HepG2 (cell line): ENCODE measurements around the gene MAN2C1. TPM values are rescaled to one million over a fixed set of nuclear protein-coding genes. Genes with fewer than 3 reads are reported as not detected.

Source experiments
- ATAC-seq: fragments of 200-7000 bp; cut with Tn5 transposase; 3 replicates; pipeline ENCODE4 v1.9.1; 2020; ENCODE audit warnings: mild to moderate bottlenecking, moderate library complexity
- BruUV-seq: library from RNA; stranded (reverse); fragments of 400-500 nt; replicated peaks from 2 replicates; lab custom pipeline; 2021; lab: Mats Ljungman, UMichigan
- CTCF ChIA-PET: fragments of 300-600 bp; formaldehyde crosslinking; extraction: SDS; loops from one replicate; lab custom pipeline; 2021; ENCODE audit warnings: low total read pairs, inconsistent platforms, low intra/inter-chr PET ratio; lab: Yijun Ruan, JAX
- POLR2A ChIA-PET: fragments of 350-600 bp; sonication (Branson Sonifier 250); formaldehyde crosslinking; loops from one replicate; lab custom pipeline; 2020; ENCODE audit warnings: antibody characterized with exemption, inconsistent platforms; lab: Yijun Ruan, JAX
- DNase-seq: peaks from one replicate; pipeline ENCODE4 v3.0.0-alpha.2; 2015; ENCODE audit warnings: low spot score
- FAIRE-seq: peaks from 3 replicates; lab custom pipeline; 2011; peaks lifted over from hg19 to GRCh38; lab: Jason Lieb, UNC
- H2AFZ ChIP-seq: one replicate; pipeline ENCODE4 v1.6.1; 2011; ENCODE audit warnings: low read length, inconsistent platforms
- H3K27ac ChIP-seq: fragments of 300-600 bp; 3 replicates; pipeline ENCODE4 v1.8.0; 2011; ENCODE audit warnings: mixed run types, mild to moderate bottlenecking, mixed read lengths, low read length, inconsistent platforms; ENCODE audit not compliant: insufficient read depth; ENCODE audit errors: extremely low read length
- H3K27me3 ChIP-seq, 2 experiments: fragments of 200-600 bp in 1 of 2; 2 replicates in 1 of 2; 3 replicates in 1 of 2; pipeline versions ENCODE4 v1.6.0 to v1.8.0; 2011; ENCODE audit warnings: low read length in 2 of 2, mild to moderate bottlenecking in 2 of 2, moderate library complexity in 2 of 2, inconsistent platforms in 1 of 2; ENCODE audit not compliant: insufficient read depth in 2 of 2, control insufficient read depth in 1 of 2
- H3K36me3 ChIP-seq, 2 experiments: fragments of 200-600 bp in 1 of 2; replicated peaks in 1 of 2; 2 replicates in 1 of 2; 3 replicates in 1 of 2; pipeline versions ENCODE4 v1.5.1 to v1.8.0; 2011; ENCODE audit warnings: low read length in 2 of 2, inconsistent platforms in 1 of 2; ENCODE audit not compliant: insufficient read depth in 2 of 2, control insufficient read depth in 1 of 2
- H3K4me1 ChIP-seq: 2 replicates; pipeline ENCODE4 v1.5.1; 2012; ENCODE audit warnings: low read length, inconsistent platforms; ENCODE audit not compliant: insufficient read depth
- H3K4me2 ChIP-seq: 2 replicates; pipeline ENCODE4 v1.6.0; 2011; ENCODE audit warnings: low read depth, low read length, inconsistent platforms
- H3K4me3 ChIP-seq, 3 experiments: fragments of 200-600 bp in 1 of 3; sonication (generic), shearing (Covaris generic) in 1 of 3; replicated peaks in 1 of 3; 2 replicates each; pipeline ENCODE4 v1.5.1; 2011 to 2016; ENCODE audit warnings: low read length in 3 of 3, inconsistent platforms in 2 of 3, low read depth in 2 of 3, mild to moderate bottlenecking in 2 of 3, control low read depth in 1 of 3, mixed read lengths in 1 of 3; ENCODE audit not compliant: insufficient read depth in 1 of 3
- H3K79me2 ChIP-seq: one replicate; pipeline ENCODE4 v1.6.1; 2011; ENCODE audit warnings: low read length, inconsistent platforms; ENCODE audit not compliant: insufficient read depth
- H3K9ac ChIP-seq: 2 replicates; pipeline ENCODE4 v1.6.0; 2011; ENCODE audit warnings: mild to moderate bottlenecking, low read depth, low read length, inconsistent platforms; ENCODE audit not compliant: insufficient read depth
- H3K9me3 ChIP-seq: 2 replicates; pipeline ENCODE4 v1.5.1; 2012; ENCODE audit warnings: mild to moderate bottlenecking, low read length
- H4K20me1 ChIP-seq: 2 replicates; pipeline ENCODE4 v1.6.0; 2011; ENCODE audit warnings: inconsistent platforms, mild to moderate bottlenecking, low read length, moderate library complexity; ENCODE audit not compliant: insufficient read depth
- ATF7 ChIP-seq, 2 experiments: fragments of 450-650 bp in 1 of 2; sonication (generic) in 1 of 2; formaldehyde crosslinking in 1 of 2; IDR thresholded peaks; 2 replicates each; pipeline versions ENCODE4 v1.4.0 to v1.6.1; 2016 to 2020; ENCODE audit warnings: antibody characterized with exemption in 1 of 2, mild to moderate bottlenecking in 1 of 2, missing genetic modification reagents in 1 of 2
- BRCA1 ChIP-seq: sonication (generic); formaldehyde crosslinking; IDR thresholded peaks from 2 replicates; pipeline ENCODE4 v1.4.0; 2020; ENCODE audit warnings: missing genetic modification reagents
- CCDC6 ChIP-seq: sonication (generic); formaldehyde crosslinking; IDR thresholded peaks from 2 replicates; pipeline ENCODE4 v1.8.1; 2022; ENCODE audit warnings: mild to moderate bottlenecking, missing genetic modification reagents, moderate library complexity
- DPF2 ChIP-seq: sonication (generic); formaldehyde crosslinking; IDR thresholded peaks from 2 replicates; pipeline ENCODE4 v1.4.0; 2020; ENCODE audit warnings: mild to moderate bottlenecking, low read depth, missing genetic modification reagents, borderline replicate concordance
- LBX2 ChIP-seq: sonication (generic); formaldehyde crosslinking; IDR thresholded peaks from 2 replicates; pipeline ENCODE4 v1.5.0; 2020; ENCODE audit warnings: missing genetic modification reagents, mild to moderate bottlenecking, borderline replicate concordance
- MEIS1 ChIP-seq: sonication (generic); formaldehyde crosslinking; IDR thresholded peaks from 2 replicates; pipeline ENCODE4 v1.9.0; 2021; ENCODE audit warnings: mild to moderate bottlenecking, missing genetic modification reagents, moderate library complexity, borderline replicate concordance
- MTF2 ChIP-seq: sonication (generic); formaldehyde crosslinking; IDR thresholded peaks from 2 replicates; pipeline ENCODE4 v1.5.0; 2020; ENCODE audit warnings: missing genetic modification reagents, borderline replicate concordance
- PTBP1 ChIP-seq: fragments of 200-400 bp; formaldehyde crosslinking; IDR thresholded peaks from 2 replicates; pipeline ENCODE4 v1.6.1; 2018; ENCODE audit warnings: low read length, low read depth; ENCODE audit not compliant: poor library complexity, severe bottlenecking
- ZNF264 ChIP-seq: sonication (generic); formaldehyde crosslinking; IDR thresholded peaks from 2 replicates; pipeline ENCODE4 v1.4.0; 2020; ENCODE audit warnings: missing genetic modification reagents
- ZNF274 ChIP-seq: sonication (generic); formaldehyde crosslinking; IDR thresholded peaks from 2 replicates; pipeline ENCODE4 v1.5.1; 2020; ENCODE audit warnings: mild to moderate bottlenecking, missing genetic modification reagents
- ZNF282 ChIP-seq: fragments of 450-650 bp; IDR thresholded peaks from 2 replicates; pipeline ENCODE4 v1.6.1; 2018; ENCODE audit not compliant: partially characterized antibody
- ZNF589 ChIP-seq: sonication (generic); formaldehyde crosslinking; conservative IDR thresholded peaks from 2 replicates; pipeline ENCODE4 v1.8.0; 2022; ENCODE audit warnings: mild to moderate bottlenecking, moderate library complexity, missing genetic modification reagents
- ZNF652 ChIP-seq: IDR thresholded peaks from 2 replicates; pipeline ENCODE4 v1.6.1; 2016; ENCODE audit warnings: low read depth, borderline replicate concordance
- ZNF761 ChIP-seq: sonication (generic); formaldehyde crosslinking; conservative IDR thresholded peaks from 2 replicates; pipeline ENCODE4 v1.4.0; 2020; ENCODE audit warnings: mild to moderate bottlenecking, missing genetic modification reagents
- ZNF782 ChIP-seq: sonication (generic); formaldehyde crosslinking; IDR thresholded peaks from 2 replicates; pipeline ENCODE4 v1.4.0; 2020; ENCODE audit warnings: missing genetic modification reagents, mild to moderate bottlenecking, borderline replicate concordance
- ZNF788 ChIP-seq: sonication (generic); formaldehyde crosslinking; IDR thresholded peaks from 2 replicates; pipeline ENCODE4 v1.5.0; 2020; ENCODE audit warnings: mild to moderate bottlenecking, missing genetic modification reagents, borderline replicate concordance
- WGBS: methylation state at CpG from one replicate; pipeline ENCODE4 v1.1.6; 2017; ENCODE audit warnings: low lambda C conversion rate; 5-methylcytosine and 5-hydroxymethylcytosine counted together
- in situ Hi-C: cut with HindIII; loops from 2 replicates; pipeline ENCODE4 v1.10.0; 2017; ENCODE audit warnings: low pct_unique_long_range_greater_than_20kb; ENCODE audit not compliant: extremely low pct_ligation_motif_present
- intact Hi-C: fragments of 100-400 bp; cut with micrococcal nuclease; formaldehyde crosslinking; loops from one replicate; pipeline ENCODE4 v1.10.0; 2022; ENCODE audit not compliant: unreplicated experiment
- polyA plus RNA-seq, 8 experiments: library from polyadenylated mRNA; depleted of rRNA in 3 of 8; stranded (reverse) in 7 of 8; unstranded in 1 of 8; fragments of >200 nt; fragmentation: Illumina TruSeq in 4 of 8; extraction: Trizol in 4 of 8; gene quantifications; 2 replicates each; pipeline versions ENCODE4 v1.2.1 to v1.2.3, GENCODE V29; 2011 to 2016; ENCODE audit warnings: low read depth in 4 of 8, missing spikeins in 1 of 8, mixed read lengths in 1 of 8; ENCODE audit not compliant: insufficient read depth in 1 of 8
- total RNA-seq, 5 experiments: library from RNA; depleted of rRNA; stranded (reverse); fragments of >200 nt; fragmentation: Illumina TruSeq; extraction: Trizol; gene quantifications; 2 replicates each; pipeline ENCODE4 v1.2.3, GENCODE V29; 2016; ENCODE audit warnings: low read depth in 1 of 5
- TF ChIP-seq, protein P1 (sequence below): sonication (generic); formaldehyde crosslinking; IDR thresholded peaks from 2 replicates; pipeline ENCODE4 v1.5.0; 2020; ENCODE audit warnings: mild to moderate bottlenecking, missing genetic modification reagents, borderline replicate concordance

MAN2C1 gene
- total and polyA plus RNA-seq, 2 of the 13 experiments (the other 11 are each of a cell fraction or from before 2014, with no cell fraction given) = 62.6 to 71.0 TPM

- DNase-seq (no peak), FAIRE-seq (no peak), ATAC-seq (no peak)
- H3K9ac ChIP-seq = peak overlapping the region; percentile 47
- H4K20me1 ChIP-seq = no peaks in the 10 kb centered on the region
- peak overlapping the region; percentile 76 for H2AFZ ChIP-seq
- no peaks in the 10 kb centered on the region for H3K27me3 ChIP-seq
- in situ Hi-C loops = no loop called here
- ChIA-PET POLR2A (interaction anchor here (1.3 to 2.0 kb wide), 3 partner anchors 12 to 305 kb away, joined by 6 to 10 read pairs (median 8); partner anchors contain the start of genes IMP3, MAN2C1 and NEIL1), CTCF (no interaction called here)
- H3K36me3 ChIP-seq = peaks cover 0 to 3% of the 10 kb centered on the region in 2 experiments; a peak in 2 of 5 replicates
- 37% methylated on average over 3 of the region's 3 CpGs for WGBS
- peak overlapping the region; percentile 78 for H3K27ac ChIP-seq
- intact Hi-C loops = no loop called here
- peaks cover 22% of the 10 kb centered on the region for H3K4me1 ChIP-seq
- BruUV-seq = no TSS peak
- peaks cover 8% of the 10 kb centered on the region for H3K79me2 ChIP-seq
- no peaks in the 10 kb centered on the region for H3K9me3 ChIP-seq
- H3K4me3 ChIP-seq = peak overlapping the region; percentile 73 to 83 (median 81)
- peak overlapping the region; percentile 99 for H3K4me2 ChIP-seq
- TF ChIP-seq ZNF788 (CRISPR knock-in tag) = no peak
- TF ChIP-seq PTBP1 = no peak
- no peak; the same call in 1 of the 2 replicates for TF ChIP-seq CCDC6
- TF ChIP-seq MEIS1 = no peak
- no peak for TF ChIP-seq ZNF264
- no peak for TF ChIP-seq ZNF274
- TF ChIP-seq BRCA1 (CRISPR knock-in tag) = no peak
- TF ChIP-seq MTF2 (CRISPR knock-in tag) = no peak
- TF ChIP-seq, protein P1, sequence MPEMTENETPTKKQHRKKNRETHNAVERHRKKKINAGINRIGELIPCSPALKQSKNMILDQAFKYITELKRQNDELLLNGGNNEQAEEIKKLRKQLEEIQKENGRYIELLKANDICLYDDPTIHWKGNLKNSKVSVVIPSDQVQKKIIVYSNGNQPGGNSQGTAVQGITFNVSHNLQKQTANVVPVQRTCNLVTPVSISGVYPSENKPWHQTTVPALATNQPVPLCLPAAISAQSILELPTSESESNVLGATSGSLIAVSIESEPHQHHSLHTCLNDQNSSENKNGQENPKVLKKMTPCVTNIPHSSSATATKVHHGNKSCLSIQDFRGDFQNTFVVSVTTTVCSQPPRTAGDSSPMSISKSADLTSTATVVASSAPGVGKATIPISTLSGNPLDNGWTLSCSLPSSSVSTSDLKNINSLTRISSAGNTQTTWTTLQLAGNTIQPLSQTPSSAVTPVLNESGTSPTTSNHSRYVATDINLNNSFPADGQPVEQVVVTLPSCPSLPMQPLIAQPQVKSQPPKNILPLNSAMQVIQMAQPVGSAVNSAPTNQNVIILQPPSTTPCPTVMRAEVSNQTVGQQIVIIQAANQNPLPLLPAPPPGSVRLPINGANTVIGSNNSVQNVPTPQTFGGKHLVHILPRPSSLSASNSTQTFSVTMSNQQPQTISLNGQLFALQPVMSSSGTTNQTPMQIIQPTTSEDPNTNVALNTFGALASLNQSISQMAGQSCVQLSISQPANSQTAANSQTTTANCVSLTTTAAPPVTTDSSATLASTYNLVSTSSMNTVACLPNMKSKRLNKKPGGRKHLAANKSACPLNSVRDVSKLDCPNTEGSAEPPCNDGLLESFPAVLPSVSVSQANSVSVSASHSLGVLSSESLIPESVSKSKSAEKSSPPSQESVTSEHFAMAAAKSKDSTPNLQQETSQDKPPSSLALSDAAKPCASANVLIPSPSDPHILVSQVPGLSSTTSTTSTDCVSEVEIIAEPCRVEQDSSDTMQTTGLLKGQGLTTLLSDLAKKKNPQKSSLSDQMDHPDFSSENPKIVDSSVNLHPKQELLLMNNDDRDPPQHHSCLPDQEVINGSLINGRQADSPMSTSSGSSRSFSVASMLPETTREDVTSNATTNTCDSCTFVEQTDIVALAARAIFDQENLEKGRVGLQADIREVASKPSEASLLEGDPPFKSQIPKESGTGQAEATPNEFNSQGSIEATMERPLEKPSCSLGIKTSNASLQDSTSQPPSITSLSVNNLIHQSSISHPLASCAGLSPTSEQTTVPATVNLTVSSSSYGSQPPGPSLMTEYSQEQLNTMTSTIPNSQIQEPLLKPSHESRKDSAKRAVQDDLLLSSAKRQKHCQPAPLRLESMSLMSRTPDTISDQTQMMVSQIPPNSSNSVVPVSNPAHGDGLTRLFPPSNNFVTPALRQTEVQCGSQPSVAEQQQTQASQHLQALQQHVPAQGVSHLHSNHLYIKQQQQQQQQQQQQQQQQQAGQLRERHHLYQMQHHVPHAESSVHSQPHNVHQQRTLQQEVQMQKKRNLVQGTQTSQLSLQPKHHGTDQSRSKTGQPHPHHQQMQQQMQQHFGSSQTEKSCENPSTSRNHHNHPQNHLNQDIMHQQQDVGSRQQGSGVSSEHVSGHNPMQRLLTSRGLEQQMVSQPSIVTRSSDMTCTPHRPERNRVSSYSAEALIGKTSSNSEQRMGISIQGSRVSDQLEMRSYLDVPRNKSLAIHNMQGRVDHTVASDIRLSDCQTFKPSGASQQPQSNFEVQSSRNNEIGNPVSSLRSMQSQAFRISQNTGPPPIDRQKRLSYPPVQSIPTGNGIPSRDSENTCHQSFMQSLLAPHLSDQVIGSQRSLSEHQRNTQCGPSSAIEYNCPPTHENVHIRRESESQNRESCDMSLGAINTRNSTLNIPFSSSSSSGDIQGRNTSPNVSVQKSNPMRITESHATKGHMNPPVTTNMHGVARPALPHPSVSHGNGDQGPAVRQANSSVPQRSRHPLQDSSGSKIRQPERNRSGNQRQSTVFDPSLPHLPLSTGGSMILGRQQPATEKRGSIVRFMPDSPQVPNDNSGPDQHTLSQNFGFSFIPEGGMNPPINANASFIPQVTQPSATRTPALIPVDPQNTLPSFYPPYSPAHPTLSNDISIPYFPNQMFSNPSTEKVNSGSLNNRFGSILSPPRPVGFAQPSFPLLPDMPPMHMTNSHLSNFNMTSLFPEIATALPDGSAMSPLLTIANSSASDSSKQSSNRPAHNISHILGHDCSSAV (CRISPR knock-in tag) = no peak
- no peak for TF ChIP-seq ZNF782 (CRISPR knock-in tag)
- TF ChIP-seq ZNF589 (CRISPR knock-in tag) = no peak
- no peak for TF ChIP-seq ZNF652 (CRISPR knock-in tag)
- TF ChIP-seq ATF7 (IDR thresholded peaks at IDR 0.05) = no peak
- TF ChIP-seq ATF7 (CRISPR knock-in tag; IDR thresholded peaks at IDR 0.05) = no peak
- TF ChIP-seq LBX2 (CRISPR knock-in tag) = no peak
- TF ChIP-seq ZNF761 = no peak
- no peak for TF ChIP-seq ZNF282
- TF ChIP-seq DPF2 (CRISPR knock-in tag) = no peak
Observed at GRCh38 chr15:75335313-75335704, 33.1 kb downstream of the MAN2C1 start.
